SK-N-SH treated with all-trans-retinoic acid at 6 μM for 48 hours (cell line): ENCODE results near the gene CDCA8.

Source experiments
- ATAC-seq: fragments of 200-7000 bp; cut with Tn5 transposase; 3 replicates; pipeline ENCODE4 v1.9.1; 2020; ENCODE audit warnings: mild to moderate bottlenecking, moderate library complexity
- BACH2 ChIP-seq: fragments of 250-450 bp; sonication (Bioruptor Pico); IDR thresholded peaks from 2 replicates; pipeline ENCODE4 v1.9.0; 2021; ENCODE audit warnings: mild to moderate bottlenecking, borderline replicate concordance
- CSDC2 ChIP-seq: fragments of 250-450 bp; sonication (Bioruptor Pico); IDR thresholded peaks from 2 replicates; pipeline ENCODE4 v1.5.0; 2020; ENCODE audit warnings: mild to moderate bottlenecking, moderate library complexity
- ESRRG ChIP-seq: fragments of 250-450 bp; sonication (Bioruptor Pico); IDR thresholded peaks from 2 replicates; pipeline ENCODE4 v1.6.1; 2021; ENCODE audit warnings: mild to moderate bottlenecking
- GLIS3 ChIP-seq: fragments of 250-450 bp; sonication (Bioruptor Pico); IDR thresholded peaks from 2 replicates; pipeline ENCODE4 v1.5.0; 2020; ENCODE audit warnings: mild to moderate bottlenecking, moderate library complexity
- ISL1 ChIP-seq: fragments of 250-450 bp; sonication (Bioruptor Pico); IDR thresholded peaks from 2 replicates; pipeline ENCODE4 v2.1.2; 2022; ENCODE audit warnings: mild to moderate bottlenecking, moderate library complexity
- OSR1 ChIP-seq: fragments of 250-450 bp; sonication (Bioruptor Pico); IDR thresholded peaks from 2 replicates; pipeline ENCODE4 v1.8.0; 2022; ENCODE audit warnings: moderate library complexity, mild to moderate bottlenecking, inconsistent platforms
- PPARA ChIP-seq: fragments of 250-450 bp; sonication (Bioruptor Pico); IDR thresholded peaks from 2 replicates; pipeline ENCODE4 v1.5.0; 2020; ENCODE audit warnings: mild to moderate bottlenecking, borderline replicate concordance
- RARB ChIP-seq: fragments of 250-450 bp; sonication (Bioruptor Pico); IDR thresholded peaks from 2 replicates; pipeline ENCODE4 v1.8.0; 2021; ENCODE audit warnings: mild to moderate bottlenecking, moderate library complexity
- SNAI2 ChIP-seq: fragments of 250-450 bp; sonication (Bioruptor Pico); IDR thresholded peaks from 2 replicates; pipeline ENCODE4 v1.5.0; 2020; ENCODE audit warnings: mild to moderate bottlenecking, moderate library complexity
- TCF4 ChIP-seq: fragments of 250-450 bp; sonication (Bioruptor Pico); IDR thresholded peaks from 2 replicates; pipeline ENCODE4 v1.8.0; 2021; ENCODE audit warnings: mild to moderate bottlenecking, moderate library complexity, borderline replicate concordance
- TOX ChIP-seq: fragments of 250-450 bp; sonication (Bioruptor Pico); IDR thresholded peaks from 2 replicates; pipeline ENCODE4 v1.8.0; 2021; ENCODE audit warnings: mild to moderate bottlenecking, moderate library complexity, borderline replicate concordance
- ZC3H10 ChIP-seq: fragments of 250-450 bp; sonication (Bioruptor Pico); IDR thresholded peaks from 2 replicates; pipeline ENCODE4 v1.5.1; 2021; ENCODE audit warnings: mild to moderate bottlenecking, moderate library complexity
- ZFP3 ChIP-seq: fragments of 250-450 bp; sonication (Bioruptor Pico); IDR thresholded peaks from 2 replicates; pipeline ENCODE4 v1.5.0; 2020; ENCODE audit warnings: mild to moderate bottlenecking, moderate library complexity
- ZFP30 ChIP-seq: fragments of 450-650 bp; formaldehyde crosslinking; IDR thresholded peaks from 2 replicates; pipeline ENCODE4 v1.5.0; 2022; ENCODE audit warnings: mild to moderate bottlenecking, moderate library complexity
- ZNF565 ChIP-seq: fragments of 450-650 bp; formaldehyde crosslinking; conservative IDR thresholded peaks from 2 replicates; pipeline ENCODE4 v1.5.0; 2020; ENCODE audit warnings: low read depth, mild to moderate bottlenecking, moderate library complexity
- ZNF70 ChIP-seq: fragments of 450-650 bp; formaldehyde crosslinking; IDR thresholded peaks from 2 replicates; pipeline ENCODE4 v1.5.0; 2020; ENCODE audit warnings: mild to moderate bottlenecking, moderate library complexity
- ZNF8 ChIP-seq: fragments of 450-650 bp; formaldehyde crosslinking; IDR thresholded peaks from 2 replicates; pipeline ENCODE4 v1.5.0; 2020; ENCODE audit warnings: mild to moderate bottlenecking, moderate library complexity
- TF ChIP-seq, protein P1 (sequence below): fragments of 250-450 bp; sonication (Bioruptor Pico); IDR thresholded peaks from 2 replicates; pipeline ENCODE4 v1.8.0; 2020; ENCODE audit warnings: mild to moderate bottlenecking, moderate library complexity, borderline replicate concordance
- TF ChIP-seq, protein P2 (sequence below): fragments of 250-450 bp; sonication (Bioruptor Pico); IDR thresholded peaks from 2 replicates; pipeline ENCODE4 v1.8.0; 2021; ENCODE audit warnings: low read depth, mild to moderate bottlenecking, moderate library complexity, borderline replicate concordance
- TF ChIP-seq, protein P3 (sequence below): fragments of 250-450 bp; sonication (Bioruptor Pico); IDR thresholded peaks from 2 replicates; pipeline ENCODE4 v1.5.0; 2020; ENCODE audit warnings: mild to moderate bottlenecking, moderate library complexity
- TF ChIP-seq, protein P4 (sequence below): fragments of 250-450 bp; sonication (Bioruptor Pico); IDR thresholded peaks from 2 replicates; pipeline ENCODE4 v1.5.1; 2021; ENCODE audit warnings: mild to moderate bottlenecking, moderate library complexity

The CDCA8 gene

DNA sequence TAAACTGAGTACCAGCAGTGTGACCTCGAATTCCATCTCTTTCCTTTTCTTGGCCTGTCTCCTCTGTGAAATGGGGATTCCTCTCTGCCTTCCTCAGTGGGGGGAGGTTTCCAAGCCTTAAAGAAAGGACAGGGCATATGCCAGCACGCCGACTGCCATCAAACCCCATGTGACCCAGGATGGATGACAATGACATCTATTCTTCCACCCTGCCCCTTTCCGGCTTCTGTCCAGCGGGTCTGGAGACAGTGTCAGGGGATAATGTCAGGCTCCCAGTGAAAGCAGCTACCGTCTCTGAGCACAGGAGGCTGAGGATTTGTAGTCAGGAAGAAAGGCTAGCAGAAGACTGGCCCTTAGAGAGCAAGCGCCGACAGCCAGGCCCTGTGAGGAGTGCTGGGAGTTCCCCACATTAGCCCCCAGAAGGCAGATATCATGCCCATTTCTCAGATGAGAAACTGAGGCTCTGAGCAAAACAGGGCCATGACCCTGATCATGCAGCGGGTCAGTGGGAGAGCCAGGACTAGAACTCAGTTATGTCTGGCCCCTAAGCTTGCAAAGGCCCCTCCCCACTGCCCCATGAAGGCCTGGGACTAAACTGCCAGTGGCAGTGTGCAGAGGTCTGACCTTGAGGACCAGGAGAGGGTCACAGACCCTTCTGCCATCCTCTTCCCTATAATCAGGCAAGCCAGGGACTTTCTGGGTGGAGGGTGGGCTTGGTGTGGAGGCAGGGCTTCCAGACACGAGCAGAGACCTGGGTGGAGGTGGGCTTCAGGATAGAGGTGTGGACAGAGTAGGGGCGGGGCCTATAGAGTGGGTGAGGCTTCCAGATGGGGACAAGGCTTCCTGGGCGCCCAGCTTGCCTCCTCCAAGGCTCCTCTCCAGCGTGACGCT, 30.1 kb downstream of the CDCA8 start:
- no peak for ATAC-seq
- TF ChIP-seq, protein P1, sequence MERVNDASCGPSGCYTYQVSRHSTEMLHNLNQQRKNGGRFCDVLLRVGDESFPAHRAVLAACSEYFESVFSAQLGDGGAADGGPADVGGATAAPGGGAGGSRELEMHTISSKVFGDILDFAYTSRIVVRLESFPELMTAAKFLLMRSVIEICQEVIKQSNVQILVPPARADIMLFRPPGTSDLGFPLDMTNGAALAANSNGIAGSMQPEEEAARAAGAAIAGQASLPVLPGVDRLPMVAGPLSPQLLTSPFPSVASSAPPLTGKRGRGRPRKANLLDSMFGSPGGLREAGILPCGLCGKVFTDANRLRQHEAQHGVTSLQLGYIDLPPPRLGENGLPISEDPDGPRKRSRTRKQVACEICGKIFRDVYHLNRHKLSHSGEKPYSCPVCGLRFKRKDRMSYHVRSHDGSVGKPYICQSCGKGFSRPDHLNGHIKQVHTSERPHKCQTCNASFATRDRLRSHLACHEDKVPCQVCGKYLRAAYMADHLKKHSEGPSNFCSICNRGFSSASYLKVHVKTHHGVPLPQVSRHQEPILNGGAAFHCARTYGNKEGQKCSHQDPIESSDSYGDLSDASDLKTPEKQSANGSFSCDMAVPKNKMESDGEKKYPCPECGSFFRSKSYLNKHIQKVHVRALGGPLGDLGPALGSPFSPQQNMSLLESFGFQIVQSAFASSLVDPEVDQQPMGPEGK (CRISPR knock-in tag): no peak
- TF ChIP-seq RARB (CRISPR knock-in tag) (no peak), ZC3H10 (CRISPR knock-in tag) (no peak), ZNF70 (CRISPR knock-in tag) (no peak), ISL1 (no peak), ZFP30 (CRISPR knock-in tag) (no peak), TOX (CRISPR knock-in tag) (no peak), ZNF565 (CRISPR knock-in tag) (no peak), OSR1 (no peak), BACH2 (no peak), CSDC2 (CRISPR knock-in tag) (no peak), SNAI2 (CRISPR knock-in tag) (no peak), ESRRG (no peak), GLIS3 (CRISPR knock-in tag) (no peak), PPARA (no peak), TCF4 (no peak), ZNF8 (CRISPR knock-in tag) (no peak)
- TF ChIP-seq, protein P2, sequence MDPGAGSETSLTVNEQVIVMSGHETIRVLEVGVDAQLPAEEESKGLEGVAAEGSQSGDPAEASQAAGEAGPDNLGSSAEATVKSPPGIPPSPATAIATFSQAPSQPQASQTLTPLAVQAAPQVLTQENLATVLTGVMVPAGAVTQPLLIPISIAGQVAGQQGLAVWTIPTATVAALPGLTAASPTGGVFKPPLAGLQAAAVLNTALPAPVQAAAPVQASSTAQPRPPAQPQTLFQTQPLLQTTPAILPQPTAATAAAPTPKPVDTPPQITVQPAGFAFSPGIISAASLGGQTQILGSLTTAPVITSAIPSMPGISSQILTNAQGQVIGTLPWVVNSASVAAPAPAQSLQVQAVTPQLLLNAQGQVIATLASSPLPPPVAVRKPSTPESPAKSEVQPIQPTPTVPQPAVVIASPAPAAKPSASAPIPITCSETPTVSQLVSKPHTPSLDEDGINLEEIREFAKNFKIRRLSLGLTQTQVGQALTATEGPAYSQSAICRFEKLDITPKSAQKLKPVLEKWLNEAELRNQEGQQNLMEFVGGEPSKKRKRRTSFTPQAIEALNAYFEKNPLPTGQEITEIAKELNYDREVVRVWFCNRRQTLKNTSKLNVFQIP (CRISPR knock-in tag): no peak
- TF ChIP-seq, protein P3, sequence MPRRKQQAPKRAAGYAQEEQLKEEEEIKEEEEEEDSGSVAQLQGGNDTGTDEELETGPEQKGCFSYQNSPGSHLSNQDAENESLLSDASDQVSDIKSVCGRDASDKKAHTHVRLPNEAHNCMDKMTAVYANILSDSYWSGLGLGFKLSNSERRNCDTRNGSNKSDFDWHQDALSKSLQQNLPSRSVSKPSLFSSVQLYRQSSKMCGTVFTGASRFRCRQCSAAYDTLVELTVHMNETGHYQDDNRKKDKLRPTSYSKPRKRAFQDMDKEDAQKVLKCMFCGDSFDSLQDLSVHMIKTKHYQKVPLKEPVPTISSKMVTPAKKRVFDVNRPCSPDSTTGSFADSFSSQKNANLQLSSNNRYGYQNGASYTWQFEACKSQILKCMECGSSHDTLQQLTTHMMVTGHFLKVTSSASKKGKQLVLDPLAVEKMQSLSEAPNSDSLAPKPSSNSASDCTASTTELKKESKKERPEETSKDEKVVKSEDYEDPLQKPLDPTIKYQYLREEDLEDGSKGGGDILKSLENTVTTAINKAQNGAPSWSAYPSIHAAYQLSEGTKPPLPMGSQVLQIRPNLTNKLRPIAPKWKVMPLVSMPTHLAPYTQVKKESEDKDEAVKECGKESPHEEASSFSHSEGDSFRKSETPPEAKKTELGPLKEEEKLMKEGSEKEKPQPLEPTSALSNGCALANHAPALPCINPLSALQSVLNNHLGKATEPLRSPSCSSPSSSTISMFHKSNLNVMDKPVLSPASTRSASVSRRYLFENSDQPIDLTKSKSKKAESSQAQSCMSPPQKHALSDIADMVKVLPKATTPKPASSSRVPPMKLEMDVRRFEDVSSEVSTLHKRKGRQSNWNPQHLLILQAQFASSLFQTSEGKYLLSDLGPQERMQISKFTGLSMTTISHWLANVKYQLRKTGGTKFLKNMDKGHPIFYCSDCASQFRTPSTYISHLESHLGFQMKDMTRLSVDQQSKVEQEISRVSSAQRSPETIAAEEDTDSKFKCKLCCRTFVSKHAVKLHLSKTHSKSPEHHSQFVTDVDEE (CRISPR knock-in tag): no peak

DNA sequence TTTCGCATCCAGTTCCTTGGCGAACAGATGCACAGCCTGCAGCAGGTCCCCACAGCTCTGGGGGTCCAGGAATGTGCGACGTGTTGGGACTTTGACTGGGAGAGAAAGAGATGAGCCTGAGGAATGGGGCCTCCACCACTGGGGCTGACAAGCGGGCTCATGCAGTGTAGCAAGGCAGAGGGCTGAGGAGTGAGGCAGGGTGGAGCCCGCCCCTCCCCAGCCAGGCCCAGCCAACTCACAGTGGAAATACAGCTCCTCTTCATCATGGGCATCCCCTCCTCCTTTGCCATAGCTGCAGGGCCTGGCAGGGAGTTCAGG, 30.7 kb downstream of the CDCA8 start:
- no peak for ATAC-seq
- no peak for TF ChIP-seq SNAI2 (CRISPR knock-in tag)
- TF ChIP-seq, protein P4, sequence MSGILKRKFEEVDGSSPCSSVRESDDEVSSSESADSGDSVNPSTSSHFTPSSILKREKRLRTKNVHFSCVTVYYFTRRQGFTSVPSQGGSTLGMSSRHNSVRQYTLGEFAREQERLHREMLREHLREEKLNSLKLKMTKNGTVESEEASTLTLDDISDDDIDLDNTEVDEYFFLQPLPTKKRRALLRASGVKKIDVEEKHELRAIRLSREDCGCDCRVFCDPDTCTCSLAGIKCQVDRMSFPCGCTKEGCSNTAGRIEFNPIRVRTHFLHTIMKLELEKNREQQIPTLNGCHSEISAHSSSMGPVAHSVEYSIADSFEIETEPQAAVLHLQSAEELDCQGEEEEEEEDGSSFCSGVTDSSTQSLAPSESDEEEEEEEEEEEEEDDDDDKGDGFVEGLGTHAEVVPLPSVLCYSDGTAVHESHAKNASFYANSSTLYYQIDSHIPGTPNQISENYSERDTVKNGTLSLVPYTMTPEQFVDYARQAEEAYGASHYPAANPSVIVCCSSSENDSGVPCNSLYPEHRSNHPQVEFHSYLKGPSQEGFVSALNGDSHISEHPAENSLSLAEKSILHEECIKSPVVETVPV (CRISPR knock-in tag): no peak
- TF ChIP-seq, protein P3 (CRISPR knock-in tag): no peak
- TF ChIP-seq ZNF565 (CRISPR knock-in tag): no peak
- no peak for TF ChIP-seq ZFP3
- TF ChIP-seq RARB (CRISPR knock-in tag): no peak
- TF ChIP-seq, protein P1 (CRISPR knock-in tag): no peak
- TF ChIP-seq GLIS3 (CRISPR knock-in tag): no peak
- TF ChIP-seq ESRRG: no peak
- TF ChIP-seq TOX (CRISPR knock-in tag): no peak
- no peak for TF ChIP-seq TCF4
- TF ChIP-seq ZC3H10 (CRISPR knock-in tag): no peak
- no peak for TF ChIP-seq CSDC2 (CRISPR knock-in tag)
